Body of pancreas (tissue), 4 donors: ENCODE measurements around the gene GOLM1.

Source experiments
- CTCF ChIP-seq, 7 experiments: fragments of 450-650 bp in 4 of 7; fragments of 200-600 bp in 3 of 7; sonication (generic) in 3 of 7; IDR thresholded peaks; one replicate each; pipeline ENCODE4 v1.5.1; 2016 to 2019; ENCODE audit warnings: antibody characterized with exemption in 7 of 7
- POLR2A ChIP-seq, 3 donors: fragments of 450-650 bp; IDR thresholded peaks; one replicate each; pipeline ENCODE4 v1.6.1; 2016; ENCODE audit warnings: antibody characterized with exemption in 3 of 3, mild to moderate bottlenecking in 2 of 3

- TF ChIP-seq CTCF (IDR thresholded peaks at IDR 0.05) (no peak), POLR2A (IDR thresholded peaks at IDR 0.05) (no peak)
Observed at GRCh38 chr9:86134361-86134760, 35.0 kb upstream of the GOLM1 start.
